Stimulated activated CD8-positive, alpha-beta memory T cell treated with anti-CD3 and anti-CD28 coated beads, Interleukin-2, amount 100 ng/mL, for 48 hours (primary cell): ENCODE data around the gene RASA4.
"Not testable (repeated sequence)": the region's sequence is repeated elsewhere in the genome, so short reads cannot be mapped to it uniquely, and the experiment has no call there.

Experiments
- DNase-seq, 2 donors: peaks; one replicate each; pipeline ENCODE4 v3.0.0-alpha.2; 2020; ENCODE audit warnings: low read depth in 2 of 2

Gene RASA4

DNA sequence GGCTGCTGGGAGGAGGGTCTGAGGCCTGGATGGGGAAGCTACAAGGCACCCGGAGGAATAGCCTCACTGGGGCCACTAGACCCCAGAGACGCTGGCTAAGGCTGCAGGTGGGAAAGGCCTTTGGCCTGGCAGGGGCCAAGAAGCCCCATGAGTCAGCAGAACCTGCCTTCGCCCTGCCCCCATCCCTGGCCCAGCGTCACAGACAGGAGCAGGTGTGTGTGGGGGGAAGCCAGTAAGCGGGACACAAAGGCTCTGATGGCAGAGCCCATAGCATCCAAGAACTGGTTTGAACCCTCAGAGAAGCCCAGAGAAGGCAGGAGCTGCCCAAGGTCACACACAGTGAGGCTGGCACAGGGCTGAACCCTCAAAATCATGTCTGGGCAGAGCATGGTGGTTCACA is 9.7 kb downstream of the RASA4 start:
- DNase-seq, result not testable (repeated sequence)

DNA sequence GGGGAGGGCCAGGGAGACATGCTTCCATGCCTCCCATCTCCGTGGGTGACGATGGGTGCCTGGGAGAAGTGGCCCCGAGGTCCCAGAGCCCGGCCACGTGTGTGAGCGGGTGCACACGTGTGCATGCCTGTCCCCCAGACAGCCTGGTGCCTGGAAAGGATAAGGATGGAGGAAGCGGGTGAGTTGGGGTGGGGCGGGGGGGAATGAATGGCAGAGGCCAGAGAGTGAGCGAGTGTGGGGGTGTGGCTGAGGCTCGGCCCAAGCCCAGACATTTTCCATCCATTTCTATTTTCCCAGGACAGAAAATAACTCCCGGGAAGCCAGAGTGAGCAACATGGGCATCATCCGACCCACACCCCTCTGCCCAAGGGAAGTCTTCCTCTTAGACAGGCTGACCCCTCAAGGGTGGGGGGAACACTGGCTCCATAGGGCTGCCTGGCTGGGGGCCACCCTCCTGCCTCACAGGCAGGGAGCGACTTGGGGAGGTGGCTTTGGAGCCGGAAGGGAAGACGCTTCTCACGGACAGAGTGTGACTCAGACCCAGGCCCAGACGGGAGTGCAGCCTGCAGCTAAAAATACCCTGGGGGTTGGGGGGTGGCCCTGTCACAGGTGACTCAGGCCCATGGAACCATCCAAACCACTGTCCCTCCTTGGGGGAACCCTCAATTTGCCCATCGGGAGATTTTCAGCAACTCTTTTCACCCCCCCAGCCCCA is 12.0 kb downstream of the RASA4 start:
- not testable (repeated sequence) for DNase-seq

DNA sequence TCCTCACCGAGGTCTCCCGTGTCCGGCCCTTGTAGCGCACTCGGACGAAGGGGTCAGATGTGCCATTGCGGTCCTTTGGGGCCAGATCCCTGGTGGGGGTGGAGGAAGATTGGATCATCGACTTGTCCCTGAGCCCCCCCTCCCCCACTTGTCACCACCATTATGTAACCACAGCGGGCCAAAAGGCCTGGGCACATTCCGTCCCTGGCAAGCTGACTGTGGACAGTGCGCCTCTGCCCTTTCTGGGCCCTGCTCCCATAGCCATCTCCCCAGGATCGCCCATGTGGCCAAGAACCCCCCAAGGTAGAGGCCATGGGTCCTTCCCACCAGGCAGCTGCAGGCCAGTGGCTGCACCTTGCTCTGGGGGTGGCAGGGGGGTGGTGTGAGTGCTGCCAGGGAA is 14.2 kb downstream of the RASA4 start:
- not testable (repeated sequence) for DNase-seq

DNA sequence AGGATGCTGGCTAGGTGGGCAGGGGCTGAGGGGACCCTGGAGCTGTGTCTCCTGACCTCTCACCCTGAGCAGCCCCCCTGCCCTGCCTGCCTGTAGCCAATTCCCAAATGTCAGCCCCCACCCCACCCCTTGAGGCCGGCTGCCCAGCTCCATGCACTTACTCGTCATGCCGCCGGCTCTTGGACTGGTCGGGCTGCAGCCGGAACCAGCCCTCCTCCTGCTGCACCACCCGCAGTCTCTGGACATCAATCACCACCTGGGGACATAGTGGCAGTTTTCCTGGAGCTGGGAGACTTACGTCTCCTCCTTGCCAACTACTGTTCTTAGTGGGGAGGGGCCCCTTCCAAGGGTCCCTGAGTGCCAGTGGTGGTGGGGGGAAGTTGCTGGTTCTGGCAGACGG is 16.9 kb downstream of the RASA4 start:
- DNase-seq, result not testable (repeated sequence)

DNA sequence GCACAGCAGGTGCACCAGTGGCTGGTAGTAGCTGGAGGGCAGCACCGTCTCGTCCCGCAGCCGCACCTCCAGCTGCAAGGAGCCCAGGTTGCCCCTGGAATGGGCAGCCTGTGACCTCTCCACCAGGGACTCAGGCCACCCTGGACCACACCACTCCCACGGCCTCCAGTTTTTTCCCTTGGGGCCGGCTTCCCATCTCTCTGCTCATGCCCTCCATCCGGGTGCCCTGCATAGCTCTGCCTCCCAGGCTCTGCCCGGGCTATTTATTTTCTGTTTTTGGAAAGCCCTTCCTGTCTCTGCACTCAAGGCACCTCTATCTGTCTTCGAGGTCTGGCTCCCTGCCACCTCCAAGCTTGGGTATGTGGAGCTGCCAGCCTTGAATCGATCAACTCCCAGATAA is 20.5 kb downstream of the RASA4 start:
- DNase-seq, result not testable (repeated sequence)

DNA sequence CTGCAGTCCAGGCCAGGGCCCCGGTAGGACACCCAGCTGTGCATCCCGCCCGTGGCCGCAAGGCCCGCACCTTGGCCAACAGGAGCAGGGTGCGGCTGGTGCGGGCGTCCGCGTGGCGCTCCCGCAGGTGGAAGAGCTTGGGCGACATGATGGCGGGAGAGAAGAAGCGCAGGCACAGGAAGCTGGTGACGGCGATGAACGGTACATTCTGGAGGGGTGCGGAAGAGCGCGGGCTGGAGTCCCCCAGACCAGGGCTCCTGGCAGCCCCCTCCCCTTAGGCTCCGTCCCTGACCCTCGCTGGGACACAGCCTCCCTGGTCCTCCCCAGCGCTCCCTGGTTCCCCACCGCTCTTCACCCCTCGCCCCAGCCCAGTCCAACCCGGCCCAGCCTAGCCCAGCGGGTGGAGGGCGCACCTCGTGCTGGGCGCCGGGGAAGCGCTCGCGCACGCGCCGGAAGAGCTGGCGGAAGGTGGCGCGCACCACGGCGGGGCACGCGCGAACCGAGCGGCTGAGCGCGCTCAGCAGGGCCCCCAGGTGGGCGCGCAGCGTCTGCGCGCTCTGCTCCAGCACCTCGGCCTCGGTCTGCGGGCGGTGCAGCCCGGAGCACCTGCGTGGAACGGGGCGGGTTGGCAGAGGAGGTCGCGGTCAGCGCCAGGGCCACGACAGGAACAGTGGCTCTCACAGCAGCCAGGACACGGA is 22.8 kb downstream of the RASA4 start:
- DNase-seq, result not testable (repeated sequence)

DNA sequence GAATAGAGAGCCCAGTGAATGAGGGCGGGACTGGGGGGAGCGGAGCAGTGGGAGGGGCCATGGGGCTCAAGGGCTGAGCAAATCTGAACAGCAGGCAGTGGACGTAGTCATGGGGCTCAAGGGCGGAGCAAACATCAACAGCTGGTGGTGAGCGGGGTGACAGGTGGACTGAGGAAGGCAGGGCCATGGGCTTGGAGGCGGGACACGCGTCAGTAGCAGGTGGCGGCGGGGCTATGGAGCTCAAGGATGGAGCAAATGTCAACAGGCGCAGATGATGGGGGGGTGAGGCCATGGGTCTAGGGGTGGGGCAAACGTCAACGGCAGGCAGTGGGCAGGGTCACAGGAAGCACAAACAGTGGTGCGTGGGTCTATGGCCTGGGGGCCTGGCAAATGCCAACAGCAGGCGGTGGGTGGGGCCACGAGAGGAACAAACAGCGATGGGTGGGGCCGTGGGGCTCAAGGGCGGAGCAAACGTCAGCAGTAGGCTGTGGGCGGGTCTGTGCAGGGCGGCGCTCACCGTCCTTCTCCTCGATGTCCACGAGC is 24.0 kb downstream of the RASA4 start:
- DNase-seq, result not testable (repeated sequence)

DNA sequence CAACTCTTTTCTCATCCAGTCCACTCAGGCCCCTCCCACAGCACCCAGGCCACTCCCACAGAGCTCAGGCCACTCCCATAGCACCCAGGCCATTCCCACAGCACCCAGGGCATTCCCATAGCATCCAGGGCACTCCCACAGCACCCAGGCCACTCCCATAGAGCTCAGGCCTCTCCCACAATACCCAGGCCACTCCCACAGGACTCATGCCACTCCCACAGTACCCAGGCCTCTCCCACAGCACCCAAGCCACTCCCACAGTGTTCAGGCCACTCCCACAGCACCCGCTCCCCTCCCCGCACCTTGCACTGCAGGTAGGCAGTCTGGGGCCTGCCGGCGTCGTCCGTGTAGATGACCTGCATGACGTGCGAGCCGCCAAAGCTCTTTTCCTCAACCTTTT is 26.7 kb downstream of the RASA4 start:
- not testable (repeated sequence) for DNase-seq

DNA sequence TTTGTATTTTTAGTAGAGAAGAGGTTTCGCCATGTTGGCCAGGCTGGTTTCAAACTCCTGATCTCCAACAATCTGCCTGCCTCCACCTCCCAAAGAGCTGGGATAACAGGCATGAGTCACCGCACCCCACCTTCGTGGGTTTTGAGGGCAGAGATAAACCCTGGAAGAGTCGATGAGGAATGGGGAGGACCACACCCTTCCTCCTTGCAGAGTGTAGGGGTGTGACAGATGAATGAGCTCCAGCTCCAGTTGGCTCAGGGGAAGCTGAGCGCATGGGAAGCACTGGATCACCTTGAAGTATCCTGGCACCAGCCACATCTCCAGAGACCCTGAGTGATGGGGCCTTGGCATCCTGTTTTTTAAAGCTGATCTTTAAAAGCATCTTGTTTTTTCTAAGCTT is 33.1 kb downstream of the RASA4 start:
- not testable (repeated sequence) for DNase-seq

DNA sequence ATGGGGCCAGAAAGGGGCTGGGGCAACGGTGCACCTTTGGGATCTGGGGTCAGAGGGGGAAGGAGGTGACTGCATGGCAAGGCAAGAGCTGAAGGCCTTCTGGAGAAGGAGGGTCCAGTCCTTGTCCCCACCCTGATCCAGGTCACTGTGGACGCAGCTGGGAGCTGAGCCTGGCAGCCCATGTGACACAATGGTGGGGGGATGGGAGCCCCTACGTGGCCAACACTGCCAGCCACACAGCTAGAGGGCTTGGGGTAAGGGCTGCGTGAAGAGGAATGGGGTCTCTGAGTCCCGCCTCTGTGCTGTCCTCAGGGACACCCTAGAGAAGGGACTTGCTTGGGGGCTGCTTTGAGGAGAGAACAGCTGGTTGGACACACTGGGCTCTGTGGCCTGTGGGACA is 34.8 kb downstream of the RASA4 start:
- not testable (repeated sequence) for DNase-seq

DNA sequence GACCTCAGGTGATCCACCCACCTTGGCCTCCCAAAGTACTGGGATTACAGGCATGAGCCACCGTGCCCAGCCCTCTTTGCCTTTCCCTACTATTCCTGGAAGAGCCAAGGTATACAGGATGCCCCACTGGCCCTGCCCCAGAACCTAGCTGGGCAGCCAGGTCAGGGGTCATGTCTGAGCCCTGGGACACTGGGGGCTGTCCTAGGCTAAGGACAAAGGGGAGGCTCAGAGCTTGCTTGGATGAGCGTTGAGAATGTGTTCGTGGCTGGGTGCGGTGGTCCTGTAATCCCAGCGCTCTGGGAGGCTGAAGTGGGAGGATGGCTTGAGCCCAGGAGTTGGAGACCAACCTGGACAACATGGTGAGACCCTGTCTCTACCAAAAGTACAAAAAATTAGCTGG is 38.1 kb downstream of the RASA4 start:
- not testable (repeated sequence) for DNase-seq

DNA sequence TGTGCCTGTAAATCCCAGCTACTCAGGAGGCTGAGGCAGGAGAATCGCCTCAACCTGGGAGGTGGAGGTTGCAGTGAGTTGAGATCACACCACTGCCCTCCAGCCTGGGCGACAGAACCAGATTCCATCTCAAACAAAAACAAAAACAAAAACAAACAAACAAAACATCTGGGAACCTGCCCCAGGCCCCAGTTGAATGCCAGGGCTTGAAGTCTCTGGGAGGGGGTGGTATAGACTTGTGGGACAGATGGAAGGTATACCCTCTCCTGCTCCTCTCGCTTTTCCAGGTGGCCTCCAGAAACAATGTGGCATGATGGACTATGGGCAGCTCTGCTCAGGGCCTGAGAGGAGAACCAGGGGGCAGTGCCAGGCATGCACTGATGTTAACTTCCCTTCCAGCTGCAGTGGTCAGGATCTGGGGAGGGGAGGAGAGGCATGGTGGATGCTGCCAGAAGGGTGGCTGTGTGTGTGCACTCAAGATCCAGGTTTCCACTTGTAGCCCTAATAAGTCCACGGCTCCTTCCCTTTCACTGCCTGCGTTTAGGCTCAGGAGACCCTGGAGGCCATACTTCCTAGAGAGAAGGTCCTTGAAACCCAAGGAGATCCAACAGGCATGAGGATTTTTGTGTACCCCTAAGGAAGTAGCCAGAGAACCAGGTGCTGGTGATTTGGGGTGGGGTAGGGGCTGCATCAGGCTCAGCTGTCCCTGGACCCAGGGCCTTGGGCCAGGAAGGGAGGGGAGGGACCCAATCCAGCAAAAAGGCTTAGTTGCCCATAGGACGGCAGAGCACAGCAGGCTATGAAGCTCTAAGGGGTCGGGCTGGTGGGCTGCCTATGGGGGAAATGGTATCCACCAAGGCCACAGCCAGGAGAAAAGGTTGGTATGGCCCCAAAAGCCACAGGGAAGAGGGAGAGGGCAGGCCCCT is 39.0 kb downstream of the RASA4 start:
- not testable (repeated sequence) for DNase-seq

DNA sequence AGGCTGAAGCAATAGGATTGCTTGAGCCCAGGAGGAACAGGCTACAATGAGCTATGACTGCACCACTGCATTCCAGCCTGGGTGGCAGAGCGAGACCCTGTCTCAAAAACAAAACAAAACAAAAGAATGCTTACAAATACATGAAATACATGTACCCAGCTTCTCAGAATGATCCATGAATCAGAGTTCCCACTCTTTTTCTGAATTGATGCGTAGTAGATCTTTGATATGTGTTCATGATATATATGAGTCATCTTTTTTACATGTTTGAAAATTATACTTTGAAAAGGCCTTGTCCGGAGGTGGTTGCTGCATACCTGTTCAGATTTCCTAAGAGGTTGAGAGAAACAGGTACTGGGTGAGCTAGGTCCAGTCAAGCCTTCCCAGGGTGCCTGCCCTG is 40.2 kb downstream of the RASA4 start:
- DNase-seq, result not testable (repeated sequence)

DNA sequence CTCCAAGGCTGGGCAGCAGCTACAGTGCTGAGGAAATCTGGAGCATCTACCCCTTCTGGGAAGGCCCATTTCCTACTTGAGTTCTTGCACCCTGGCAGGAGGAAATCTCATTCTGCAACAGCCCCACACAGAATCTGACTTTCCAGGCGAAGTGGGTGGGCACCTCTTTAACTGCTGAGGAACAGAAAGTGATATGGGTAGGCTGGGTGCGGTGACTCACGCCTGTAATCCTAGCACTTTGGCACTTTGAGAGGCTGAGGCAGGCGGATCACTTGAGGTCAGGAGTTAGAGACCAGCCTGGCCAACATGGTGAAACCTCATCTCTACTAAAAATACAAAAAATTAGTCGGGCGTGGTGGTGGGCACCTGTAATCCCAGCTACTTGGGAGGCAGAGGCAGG is 41.9 kb downstream of the RASA4 start:
- DNase-seq, result not testable (repeated sequence)

DNA sequence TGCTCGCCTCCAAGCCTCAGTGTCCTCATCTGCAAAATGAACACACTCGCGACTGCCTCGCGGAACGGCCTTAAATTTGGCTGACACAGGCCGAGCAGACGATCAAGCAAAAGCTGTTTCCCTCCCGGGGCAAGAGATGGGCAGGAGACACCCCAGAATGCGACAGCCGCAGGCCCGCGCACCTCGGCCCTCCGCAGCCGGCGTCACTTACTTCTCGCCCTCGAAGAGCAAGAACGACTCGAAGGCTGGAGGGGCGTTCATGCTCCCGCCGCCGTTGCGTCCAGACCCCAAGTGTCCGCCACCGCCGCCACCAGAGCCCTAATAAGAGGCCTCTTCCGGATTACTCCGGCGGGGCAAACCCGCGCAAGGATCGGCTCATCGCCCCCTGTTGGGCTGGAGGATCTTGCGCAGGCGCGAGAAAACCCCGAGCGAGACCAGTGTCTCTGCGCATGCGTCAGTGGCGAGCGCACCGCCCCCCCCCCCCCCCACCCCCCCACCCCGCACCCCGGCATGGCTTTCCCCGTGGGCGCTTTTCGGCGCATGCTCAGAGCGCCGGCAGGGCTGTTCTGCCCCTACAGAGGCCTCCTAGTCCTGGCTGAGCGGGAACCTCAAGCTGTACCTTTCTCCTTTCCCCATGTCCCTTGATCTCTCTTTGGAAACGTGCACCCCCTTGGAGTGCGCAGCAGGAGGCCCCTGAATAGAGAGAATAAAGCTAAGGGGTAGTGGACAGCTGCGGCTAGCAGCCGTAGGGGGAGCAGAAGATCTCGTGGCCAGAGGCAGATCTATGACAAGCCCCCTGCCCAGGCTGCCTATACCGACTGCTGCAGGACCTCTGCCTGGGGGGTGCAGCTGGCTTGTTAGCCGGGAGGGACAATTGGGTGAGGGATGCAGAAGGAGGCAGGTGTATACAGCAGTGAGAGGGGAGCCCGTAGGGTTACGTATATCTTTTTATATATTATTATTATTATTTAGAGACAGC is 44.0 kb downstream of the RASA4 start, which contains the start of gene POLR2J3:
TSS of gene POLR2J3 (minus strand) at position 323 of the 979 bp plus-strand sequence. CDS start at position 261, 62 bp downstream.
- DNase-seq, result peak; percentile 89 to 100

DNA sequence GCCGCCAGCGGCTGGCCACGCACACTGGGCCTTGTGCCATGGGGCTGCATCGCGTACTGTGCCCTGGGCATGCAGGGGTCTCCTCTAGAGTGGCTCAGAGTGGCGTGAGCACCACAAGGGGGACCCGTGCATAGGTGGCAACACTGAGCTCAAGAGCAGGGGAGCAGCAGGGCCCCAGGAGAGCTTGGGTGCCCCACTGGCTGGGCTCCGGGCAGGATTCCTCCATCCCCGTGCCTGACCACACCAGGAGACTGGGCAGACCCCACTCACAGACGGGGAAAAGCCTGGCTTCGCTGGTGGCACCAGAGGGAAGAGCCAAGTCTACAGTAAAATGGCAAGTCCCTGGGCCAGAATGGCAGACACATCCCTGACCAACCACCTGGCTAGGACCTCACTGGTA is 47.9 kb downstream of the RASA4 start:
- DNase-seq, result not testable (repeated sequence)

DNA sequence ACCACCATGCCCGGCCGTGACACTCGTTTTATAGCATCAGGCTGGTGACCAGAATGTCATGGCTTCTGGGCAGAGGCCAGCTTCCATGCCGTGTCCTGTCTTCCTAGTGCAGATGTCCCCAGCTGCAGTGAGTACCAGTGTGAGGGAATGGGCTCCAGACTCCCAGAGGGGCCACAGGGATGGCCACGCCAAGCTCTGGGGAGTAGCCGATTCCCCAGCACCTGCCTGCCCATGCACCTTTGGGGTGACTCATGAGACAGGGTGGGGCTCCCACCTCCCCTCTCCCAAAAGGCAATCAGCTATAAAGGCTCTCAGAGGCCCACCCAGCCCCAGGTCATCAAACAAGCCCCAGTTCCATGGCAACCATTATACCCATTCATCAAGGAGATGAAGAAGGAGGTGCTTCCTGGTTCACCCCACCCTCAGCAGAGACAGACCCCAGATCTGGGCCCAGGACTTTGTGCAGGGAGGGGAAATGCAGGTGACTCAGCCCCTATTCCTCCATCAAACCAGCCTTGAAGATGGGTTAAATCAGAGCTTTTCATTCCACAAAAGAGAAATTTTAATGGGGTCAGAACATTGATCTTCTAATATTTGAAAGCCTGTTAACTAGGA is 65.6 kb downstream of the RASA4 start, which contains the start of gene SPDYE2:
TSS of gene SPDYE2 (plus strand) at position 419 of the 615 bp plus-strand sequence. CDS start 2,030 bp downstream, outside the sequence.
- not testable (repeated sequence) for DNase-seq

DNA sequence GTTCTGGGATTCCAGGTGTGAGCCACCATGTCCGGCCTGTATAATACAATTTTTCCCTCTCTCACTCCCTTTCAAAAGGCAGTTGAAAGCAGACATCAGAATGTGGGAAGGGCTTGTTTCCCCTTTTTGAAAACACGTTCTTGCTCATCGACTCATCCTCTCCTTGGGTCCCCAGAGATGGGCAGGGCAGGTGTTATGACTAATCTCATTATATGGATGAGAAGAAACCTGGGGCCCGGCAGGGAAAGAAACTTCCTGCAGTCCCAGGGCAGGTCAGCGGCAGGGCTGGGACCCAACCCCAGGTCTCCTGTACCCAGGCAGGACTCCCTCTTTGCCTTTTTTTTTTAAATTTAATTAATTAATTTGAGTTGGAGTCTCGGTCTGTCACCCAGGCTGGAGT is 70.2 kb downstream of the RASA4 start:
- DNase-seq, result not testable (repeated sequence)

DNA sequence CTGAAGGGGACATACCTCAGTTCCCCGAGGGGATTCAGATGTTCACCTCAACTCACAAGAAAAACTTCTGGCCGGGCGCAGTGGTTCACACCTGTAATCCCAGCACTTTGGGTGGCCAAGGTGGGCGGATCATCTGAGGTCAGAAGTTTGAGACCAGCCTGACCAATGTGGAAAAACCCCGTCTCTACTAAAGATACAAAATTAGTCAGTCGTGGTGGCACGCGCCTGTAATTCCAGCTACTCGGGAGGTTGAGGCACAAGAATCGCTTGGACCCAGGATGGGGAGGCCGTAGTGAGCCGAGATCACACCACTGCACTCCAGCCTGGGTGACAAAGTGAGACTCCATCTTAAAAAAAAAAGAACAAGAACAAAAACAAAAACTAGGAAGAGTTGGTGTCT is 71.3 kb downstream of the RASA4 start:
- DNase-seq, result not testable (repeated sequence)

DNA sequence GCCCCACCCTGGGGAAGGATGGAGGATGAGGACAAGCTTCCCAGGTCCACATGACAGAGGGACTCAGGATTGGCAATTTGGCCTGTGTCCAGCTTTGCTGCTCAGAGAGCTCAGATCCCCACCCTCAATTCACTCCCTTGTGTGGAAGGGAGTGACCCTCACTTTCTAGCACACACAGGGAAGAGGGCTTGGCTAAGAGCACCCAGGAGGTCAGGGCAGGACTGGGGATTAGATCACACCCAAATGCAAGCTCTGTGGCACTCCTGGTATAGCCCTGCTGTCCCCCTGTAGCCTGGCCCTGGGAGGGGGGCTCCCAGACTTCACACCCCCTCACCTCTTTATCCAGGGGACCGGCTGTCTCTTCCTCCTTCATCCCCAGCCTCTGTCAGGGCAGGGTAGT is 72.2 kb downstream of the RASA4 start:
- not testable (repeated sequence) for DNase-seq
